ENCODE measurements around the gene TCF3. TPM values are rescaled to one million over a fixed set of nuclear protein-coding genes. Genes with fewer than 3 reads are reported as not detected.

Gene TCF3
- total and polyA plus RNA-seq, 10 of the 15 experiments (the other 5 are each of a cell fraction or from before 2014, with no cell fraction given) = 6.7 to 282 (median 70.7) TPM

- SMC1A ChIA-PET (ENCODE audit: uncharacterized antibody, unreplicated experiment) = no interaction called here
- H3K36me3 ChIP-seq (ENCODE audit: control insufficient read depth in 2 of 2, insufficient read depth in 2 of 2, low read length in 1 of 2) = peaks cover 12 to 48% of the 10 kb centered on the region in 2 experiments
- POLR2A ChIA-PET = no interaction called here
These were observed 22.4 kb downstream of the TCF3 start for GRCh38 chr19:1630012-1630411.

More at GRCh38 chr19:1630012-1630411, 22.4 kb downstream of the TCF3 start:
- DNase-seq (ENCODE audit: low read depth, low spot score) (no peak), ATAC-seq (no peak), FAIRE-seq (no peak)
- Histone ChIP-seq H3K27ac (ENCODE audit: control insufficient read depth, insufficient read depth) (no peak overlapping the region), H3K9me3 (replicated peaks; ENCODE audit: control insufficient read depth, insufficient read depth, low read length) (no peaks in the 10 kb centered on the region; the same call in 2 of the 3 replicates), H3K4me2 (ENCODE audit: control insufficient read depth, insufficient read depth) (no peak overlapping the region), H3K9ac (ENCODE audit: control insufficient read depth, insufficient read depth, low read length) (no peak overlapping the region), H3K4me1 (ENCODE audit: control insufficient read depth, insufficient read depth, low read length) (no peaks in the 10 kb centered on the region), H3K79me2 (ENCODE audit: control insufficient read depth, insufficient read depth, low read length) (no peaks in the 10 kb centered on the region), H3K4me3 (no peak overlapping the region), H2AFZ (ENCODE audit: control insufficient read depth, low read depth, low read length) (no peak overlapping the region), H4K20me1 (ENCODE audit: control insufficient read depth, insufficient read depth) (peaks cover 7% of the 10 kb centered on the region), H3K27me3 (replicated peaks in 1 of 2; ENCODE audit: control insufficient read depth in 2 of 2, insufficient read depth in 2 of 2, low read length in 1 of 2) (no peaks in the 10 kb centered on the region)
- CTCF ChIA-PET = no interaction called here
- intact Hi-C loops (cut with micrococcal nuclease; ENCODE audit: unreplicated experiment) = no loop called here
- in situ Hi-C loops (cut with MboI) = no loop called here
- RAD21 ChIA-PET (ENCODE audit: unreplicated experiment) = no interaction called here
- TF ChIP-seq CREM (IDR thresholded peaks at IDR 0.05; ENCODE audit: low read depth) = no peak
- no peak for TF ChIP-seq ZBTB4 (CRISPR knock-in tag; IDR thresholded peaks at IDR 0.05)
- TF ChIP-seq SIX5 (IDR thresholded peaks at IDR 0.05; ENCODE audit: low read depth, low read length, severe bottlenecking) = no peak
- no TSS peak for BruUV-seq (replicated peaks)
- WGBS (ENCODE audit: insufficient coverage, insufficient replicate concordance, low lambda C conversion rate, missing lambda C conversion rate) = 57% methylated on average over 20 of the region's 20 CpGs

Measured in GM12878 (cell line).